Right renal pelvis (tissue), 4 donors: Measurements from ENCODE around the gene C6orf120. TPM values are rescaled to one million over a fixed set of nuclear protein-coding genes. Genes with fewer than 3 reads are reported as not detected.
A peak's percentile ranks its signal among the peaks of the same experiment; 100 is the strongest.
"Not testable (repeated sequence)": the region's sequence is repeated elsewhere in the genome, so short reads cannot be mapped to it uniquely, and the experiment has no call there.

ENCODE experiments used
- DNase-seq, 4 donors: peaks; one replicate each; pipeline ENCODE4 v3.0.0-alpha.2; 2013; ENCODE audit warnings: low read depth in 4 of 4, low spot score in 3 of 4, missing footprints in 1 of 4
- polyA plus RNA-seq, 4 donors: library from polyadenylated mRNA; unstranded; fragments of 120-200 nt; gene quantifications; one replicate each; pipeline ENCODE4 v1.2.1, GENCODE V29; 2013; ENCODE audit not compliant: insufficient read length in 4 of 4

C6orf120 gene
- polyA plus RNA-seq, 4 donors = 42.3 to 52.2 (median 47.1) TPM

DNA sequence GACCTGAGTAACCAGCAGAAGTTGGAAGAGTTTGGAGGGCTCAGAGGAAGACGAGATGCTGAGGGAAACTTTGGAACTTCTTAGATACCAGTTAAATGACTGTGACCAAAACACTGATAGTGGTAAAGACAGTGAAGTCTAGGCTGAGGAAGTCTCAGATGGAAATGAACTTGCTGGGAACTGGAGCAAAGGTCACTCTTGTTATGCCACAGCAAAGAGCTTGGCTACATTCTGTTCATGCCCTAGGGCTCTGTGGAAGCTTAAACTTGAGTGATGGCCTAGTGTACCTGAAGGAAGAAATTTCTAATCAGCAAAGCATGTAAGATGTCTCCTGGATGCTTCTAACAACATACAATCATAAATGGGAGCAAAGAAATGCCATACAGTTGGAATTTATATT lies 24.8 kb upstream of the C6orf120 start:
- DNase-seq = no peak

- DNase-seq = no peak
Observed at GRCh38 chr6:169678342-169678741, 23.6 kb upstream of the C6orf120 start.

DNA sequence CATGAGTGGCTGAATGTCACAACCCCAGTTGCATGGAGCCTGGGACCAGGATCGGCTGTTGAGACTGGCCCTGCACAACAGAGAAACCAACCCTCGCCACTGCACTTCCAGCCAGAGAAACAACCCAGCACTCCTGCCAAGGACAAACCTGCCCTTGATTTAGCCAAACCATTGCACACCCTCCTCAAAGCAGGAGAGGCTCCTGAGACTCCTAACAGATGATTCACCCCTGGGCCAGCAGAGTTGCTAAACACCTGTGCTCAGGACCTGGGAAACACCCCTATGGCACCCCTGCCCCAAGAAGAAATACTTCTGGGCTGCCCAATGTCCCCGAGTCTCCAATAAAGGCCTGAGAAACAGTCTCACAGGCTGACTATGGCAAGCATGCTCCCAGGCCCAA lies 17.9 kb upstream of the C6orf120 start:
- no peak for DNase-seq

DNA sequence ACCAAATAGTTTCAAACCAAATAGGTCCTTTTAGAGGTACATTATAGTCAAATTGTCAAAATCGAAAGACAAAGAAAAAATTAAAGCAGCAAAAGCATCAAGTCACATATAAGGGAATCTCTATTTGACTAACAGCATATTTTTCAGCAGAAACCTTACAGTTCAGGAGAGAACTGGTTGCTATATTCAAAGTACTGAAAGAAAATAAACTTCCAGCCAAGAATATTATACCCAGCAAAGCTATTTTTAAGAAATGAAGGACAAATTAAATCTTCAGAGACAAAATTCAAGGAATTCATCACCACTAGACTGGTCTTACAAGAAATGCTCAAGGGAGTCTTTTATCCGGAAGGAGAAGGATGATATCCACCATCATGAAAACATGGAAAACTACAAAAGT lies 16.1 kb upstream of the C6orf120 start:
- no peak for DNase-seq

DNA sequence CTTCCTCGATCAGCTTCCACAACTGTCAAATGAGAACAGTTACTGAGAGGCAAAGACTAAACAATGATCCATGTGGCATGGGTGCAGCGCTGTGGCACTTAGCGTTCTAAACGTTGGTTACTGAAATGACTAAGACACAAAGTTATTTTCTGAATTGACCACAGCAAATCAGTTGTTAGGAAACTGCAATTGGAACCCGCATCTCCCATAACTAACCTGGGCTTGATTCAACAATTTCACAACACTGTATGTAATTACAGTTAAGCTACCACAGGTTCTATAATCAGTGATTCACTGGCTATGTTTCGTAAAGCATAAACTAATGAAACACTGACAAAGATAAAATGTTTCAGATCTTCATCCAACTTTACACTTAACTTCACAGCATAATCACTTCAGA lies 12.6 kb upstream of the C6orf120 start:
- DNase-seq = no peak

GRCh38 chr6:169691260-169691659 lies 10.7 kb upstream of the C6orf120 start:
- no peak for DNase-seq

- no peak for DNase-seq
Observed at GRCh38 chr6:169692516-169692915, 9.4 kb upstream of the C6orf120 start.

DNA sequence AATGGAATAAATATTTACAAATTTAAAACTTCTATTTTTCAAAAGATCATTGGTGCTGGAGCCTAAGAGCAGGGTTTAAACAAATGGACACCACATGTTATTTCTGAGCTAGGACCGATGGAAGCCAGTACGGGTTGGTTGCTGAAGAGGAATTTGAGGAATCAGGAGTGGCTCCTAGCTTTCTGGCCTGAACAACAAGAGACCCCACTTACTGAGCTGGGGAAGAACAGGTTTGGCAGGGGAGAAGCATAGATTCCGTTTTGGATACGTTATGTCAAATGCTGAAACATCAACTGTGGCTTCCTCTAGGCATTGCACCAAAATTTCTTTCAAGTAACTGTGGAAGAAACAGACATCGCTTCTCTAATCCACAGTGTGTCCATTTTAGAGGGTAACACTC lies 6.8 kb upstream of the C6orf120 start:
- no peak for DNase-seq

GRCh38 chr6:169697115-169697514 lies 4.8 kb upstream of the C6orf120 start:
- DNase-seq = not testable (repeated sequence)

GRCh38 chr6:169700296-169700695 lies 1.6 kb upstream of the C6orf120 start:
- no peak for DNase-seq

- DNase-seq = no peak
Observed at GRCh38 chr6:169701311-169701953, 494 bp upstream of the C6orf120 start.

GRCh38 chr6:169702840-169703246 lies 917 bp downstream of the C6orf120 start:
- DNase-seq = no peak

GRCh38 chr6:169707772-169708171 lies 5.8 kb downstream of the C6orf120 start:
- no peak for DNase-seq

- no peak for DNase-seq
Observed at GRCh38 chr6:169709293-169709692, 7.4 kb downstream of the C6orf120 start.

DNA sequence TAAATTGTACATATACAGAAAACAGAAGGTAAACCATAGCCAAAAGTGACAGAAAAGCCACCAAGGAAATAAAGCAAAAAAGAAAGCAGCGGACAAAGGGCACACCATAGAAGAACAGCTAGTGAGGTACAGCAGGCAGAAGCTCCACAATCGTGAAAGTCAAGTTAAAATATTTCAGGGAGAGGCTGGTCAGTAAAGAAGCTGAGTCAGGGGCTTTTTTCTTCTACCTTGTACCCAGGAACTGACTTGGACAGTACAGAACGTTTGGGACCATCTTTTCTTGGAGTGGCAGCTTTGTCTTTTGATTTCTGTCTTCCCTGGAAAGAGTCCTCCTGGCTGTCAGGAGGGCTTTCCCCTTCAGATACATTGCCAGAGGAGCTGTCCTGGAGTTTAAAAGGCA lies 8.1 kb downstream of the C6orf120 start:
- no peak for DNase-seq

- DNase-seq = no peak
Observed at GRCh38 chr6:169714178-169714577, 12.3 kb downstream of the C6orf120 start.

GRCh38 chr6:169714595-169714994 lies 12.7 kb downstream of the C6orf120 start:
- DNase-seq = no peak

DNA sequence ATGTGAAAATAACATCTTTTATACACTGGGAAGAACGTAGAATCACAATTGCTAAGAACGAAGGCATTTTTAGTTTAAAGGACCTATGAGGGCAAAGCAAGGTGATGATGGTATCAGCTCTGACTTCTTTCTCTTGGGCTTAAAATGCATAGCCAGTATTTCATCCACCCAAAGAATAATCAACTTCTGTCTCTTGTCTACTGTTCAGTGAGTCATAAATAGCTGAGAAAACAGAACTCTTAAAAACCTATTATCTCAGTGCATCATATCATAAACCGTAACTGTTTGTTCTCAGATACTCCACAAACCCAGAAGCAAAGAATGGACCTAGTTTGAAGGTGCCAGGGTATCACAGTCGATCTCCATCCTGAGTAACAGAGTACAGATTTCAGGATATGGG lies 17.2 kb downstream of the C6orf120 start:
- DNase-seq = no peak

- DNase-seq = no peak
Observed at GRCh38 chr6:169720207-169720855, 18.4 kb downstream of the C6orf120 start.

DNA sequence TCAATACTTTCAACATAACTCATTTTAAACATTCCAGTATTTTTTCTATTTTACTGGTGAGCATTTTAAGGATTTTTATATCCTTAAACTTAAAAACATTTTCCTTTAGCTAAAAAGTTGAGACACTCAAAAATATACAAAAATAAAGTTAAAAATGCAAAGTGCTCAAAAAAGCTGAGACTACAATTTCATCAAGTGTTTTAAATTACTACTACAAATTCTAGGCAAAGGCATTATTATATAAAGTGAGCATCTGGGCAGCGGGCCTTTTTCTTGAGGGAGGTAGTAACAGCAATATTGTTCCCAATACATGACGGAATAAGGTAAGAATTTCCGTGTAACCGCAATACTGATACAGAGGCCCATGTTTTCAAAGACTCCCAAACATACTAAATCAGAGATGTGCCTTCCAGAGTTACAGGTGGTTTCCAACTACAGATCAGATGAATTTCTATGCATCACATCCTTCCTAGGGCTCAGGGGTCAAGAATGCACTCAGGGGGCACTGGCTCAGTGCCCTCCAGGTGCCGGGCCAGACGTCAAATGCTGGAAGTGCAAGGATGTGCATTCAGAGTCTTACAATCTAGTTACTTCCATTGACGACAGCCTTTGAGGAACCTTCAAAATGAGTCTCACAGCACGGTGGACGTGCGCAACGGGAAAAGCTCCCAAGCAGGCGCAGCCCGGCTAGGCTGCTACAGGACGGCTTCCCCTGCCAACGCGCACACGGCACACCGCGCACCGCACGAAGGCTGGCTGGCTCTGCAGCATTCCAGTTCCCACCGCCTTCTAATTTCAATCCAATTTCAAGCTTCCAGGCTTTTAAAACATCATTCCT lies 20.7 kb downstream of the C6orf120 start:
- peak in 1 of 4 donors; percentile 32 for DNase-seq

DNA sequence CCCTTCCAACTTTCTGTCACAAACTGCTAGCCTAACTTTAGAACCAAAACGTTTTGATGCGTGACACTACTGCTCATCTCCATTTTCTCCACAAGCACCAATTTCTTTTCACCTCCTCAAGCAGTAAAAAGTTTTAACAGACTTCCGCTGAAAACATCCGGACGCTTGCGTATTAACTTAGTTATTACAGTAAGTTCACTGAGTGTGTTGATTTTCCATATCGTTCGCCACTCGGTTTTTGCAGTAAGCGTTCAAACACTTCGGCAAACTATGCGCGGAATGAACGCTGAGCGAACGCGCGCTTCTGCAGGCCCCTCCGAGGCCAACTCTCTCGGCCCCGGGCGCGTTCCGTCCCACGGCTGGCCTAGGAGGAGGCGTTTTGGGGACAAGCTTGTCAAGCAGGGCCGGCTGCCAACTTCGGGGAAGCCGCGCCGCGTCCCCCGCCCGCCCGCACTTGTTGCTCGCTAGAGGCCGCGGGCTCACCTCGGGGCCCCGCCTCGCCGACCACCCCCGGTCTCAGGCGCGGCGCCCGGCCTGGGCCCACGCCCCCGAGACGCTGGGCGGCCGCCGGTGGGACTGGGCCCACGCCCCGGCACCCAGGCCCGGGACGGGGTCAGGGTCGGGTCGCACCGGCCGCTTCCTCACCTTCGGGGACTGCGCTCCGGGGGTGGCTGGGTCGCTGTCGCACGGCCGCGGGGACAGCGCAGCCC lies 21.4 kb downstream of the C6orf120 start:
- peak; percentile 49 to 62 (median 53) for DNase-seq
